ENCODE measurements around the gene TMEM179.

The TMEM179 gene

GRCh38 chr14:104554088-104554607 is 50.4 kb downstream of the TMEM179 start:
- ATAC-seq: no peak

GRCh38 chr14:104553166-104554087 is 51.1 kb downstream of the TMEM179 start:
- ATAC-seq: no peak

- ATAC-seq: no peak
Measured at GRCh38 chr14:104552738-104553125, 51.8 kb downstream of the TMEM179 start.

GRCh38 chr14:104551851-104552737 is 52.5 kb downstream of the TMEM179 start:
- no peak for ATAC-seq

- no peak for ATAC-seq
Measured at GRCh38 chr14:104550861-104551728, 53.5 kb downstream of the TMEM179 start.

- ATAC-seq: no peak
Measured at GRCh38 chr14:104550340-104550860, 54.2 kb downstream of the TMEM179 start.

- no peak for ATAC-seq
Measured at GRCh38 chr14:104549536-104550339, 54.8 kb downstream of the TMEM179 start.

- ATAC-seq: no peak
Measured at GRCh38 chr14:104548802-104549535, 55.6 kb downstream of the TMEM179 start.

GRCh38 chr14:104547998-104548700 is 56.4 kb downstream of the TMEM179 start:
- ATAC-seq: no peak

- no peak for ATAC-seq
Measured at GRCh38 chr14:104547310-104547997, 57.1 kb downstream of the TMEM179 start.

GRCh38 chr14:104546591-104547309 is 57.8 kb downstream of the TMEM179 start:
- no peak for ATAC-seq

GRCh38 chr14:104545942-104546501 is 58.5 kb downstream of the TMEM179 start:
- no peak for ATAC-seq

GRCh38 chr14:104545151-104545941 is 59.2 kb downstream of the TMEM179 start:
- no peak for ATAC-seq

GRCh38 chr14:104544362-104544961 is 60.1 kb downstream of the TMEM179 start:
- ATAC-seq: no peak

GRCh38 chr14:104542871-104543830 is 61.4 kb downstream of the TMEM179 start:
- ATAC-seq: no peak

Data from activated CD4-positive, CD25-positive, alpha-beta regulatory T cell treated with anti-CD3 and anti-CD28 coated beads, Interleukin-2, amount 50 U/mL, for 24 hours (primary cell).